AG04450 (cell line): ENCODE data around the gene ATL1. TPM values are rescaled to one million over a fixed set of nuclear protein-coding genes. Genes with fewer than 3 reads are reported as not detected.

Source experiments
- CTCF ChIA-PET: fragments of 300-600, 350-600 bp; formaldehyde crosslinking; extraction: SDS; loops from one replicate; lab custom pipeline; 2022; ENCODE audit warnings: antibody characterized with exemption, inconsistent platforms; lab: Charles Lee
- POLR2A ChIA-PET: fragments of 350-600 bp; formaldehyde crosslinking; extraction: SDS; loops from one replicate; lab custom pipeline; 2021; ENCODE audit warnings: antibody characterized with exemption, inconsistent platforms; lab: Yijun Ruan, JAX
- DNase-seq: peaks from one replicate; pipeline ENCODE4 v3.0.0-alpha.2; 2011; ENCODE audit warnings: low read depth, low spot score
- H3K27ac ChIP-seq: one replicate; pipeline ENCODE4 v1.5.1; 2012; ENCODE audit warnings: low read depth, low read length, control low read depth
- H3K27me3 ChIP-seq: one replicate; pipeline ENCODE4 v1.6.0; 2012; ENCODE audit warnings: low read length; ENCODE audit not compliant: control insufficient read depth, insufficient read depth
- H3K4me3 ChIP-seq: 2 replicates; pipeline ENCODE4 v1.5.1; 2011; ENCODE audit warnings: mild to moderate bottlenecking, low read depth, low read length, control low read depth
- H3K9me3 ChIP-seq: 2 replicates; pipeline ENCODE4 v1.5.1; 2012; ENCODE audit warnings: low read length; ENCODE audit not compliant: control insufficient read depth, insufficient read depth
- polyA plus RNA-seq: library from polyadenylated mRNA; depleted of rRNA; stranded (reverse); fragments of >200 nt; gene quantifications from 2 replicates; pipeline ENCODE4 v1.2.3, GENCODE V29; 2011
- TF ChIP-seq, protein P1 (sequence below): IDR thresholded peaks from 2 replicates; pipeline ENCODE4 v1.5.1; 2011; ENCODE audit warnings: low read depth, low read length, control low read depth, inconsistent platforms

ATL1 gene
- polyA plus RNA-seq, 1 experiment = 11.5 TPM

DNA sequence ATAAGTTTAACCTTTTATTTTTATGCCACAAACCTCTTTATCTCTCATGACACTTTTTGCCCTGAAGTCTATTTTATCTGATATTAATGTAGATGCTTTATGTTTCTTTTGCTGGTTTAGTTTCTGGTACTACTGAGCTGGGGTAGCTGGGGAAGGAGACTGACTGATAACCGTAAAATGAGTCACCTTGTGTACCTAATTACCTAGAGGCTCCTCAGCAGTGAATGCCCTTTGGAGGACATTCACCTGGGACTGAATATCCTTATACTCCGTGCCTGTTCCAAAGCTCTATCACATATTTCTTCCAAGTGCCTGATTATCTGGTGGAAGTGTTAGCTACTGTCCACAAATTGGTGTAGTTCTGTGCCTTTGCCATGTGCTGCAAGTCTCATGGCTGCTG, 13.9 kb downstream of the ATL1 start:
- TF ChIP-seq, protein P1, sequence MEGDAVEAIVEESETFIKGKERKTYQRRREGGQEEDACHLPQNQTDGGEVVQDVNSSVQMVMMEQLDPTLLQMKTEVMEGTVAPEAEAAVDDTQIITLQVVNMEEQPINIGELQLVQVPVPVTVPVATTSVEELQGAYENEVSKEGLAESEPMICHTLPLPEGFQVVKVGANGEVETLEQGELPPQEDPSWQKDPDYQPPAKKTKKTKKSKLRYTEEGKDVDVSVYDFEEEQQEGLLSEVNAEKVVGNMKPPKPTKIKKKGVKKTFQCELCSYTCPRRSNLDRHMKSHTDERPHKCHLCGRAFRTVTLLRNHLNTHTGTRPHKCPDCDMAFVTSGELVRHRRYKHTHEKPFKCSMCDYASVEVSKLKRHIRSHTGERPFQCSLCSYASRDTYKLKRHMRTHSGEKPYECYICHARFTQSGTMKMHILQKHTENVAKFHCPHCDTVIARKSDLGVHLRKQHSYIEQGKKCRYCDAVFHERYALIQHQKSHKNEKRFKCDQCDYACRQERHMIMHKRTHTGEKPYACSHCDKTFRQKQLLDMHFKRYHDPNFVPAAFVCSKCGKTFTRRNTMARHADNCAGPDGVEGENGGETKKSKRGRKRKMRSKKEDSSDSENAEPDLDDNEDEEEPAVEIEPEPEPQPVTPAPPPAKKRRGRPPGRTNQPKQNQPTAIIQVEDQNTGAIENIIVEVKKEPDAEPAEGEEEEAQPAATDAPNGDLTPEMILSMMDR = no peak
- no peak overlapping the region for H3K27ac ChIP-seq
- POLR2A ChIA-PET = no interaction called here
- DNase-seq = no peak
- no peak overlapping the region for H3K4me3 ChIP-seq
- CTCF ChIA-PET = interaction anchor here (0.9 kb wide), 1 partner anchor 287 kb away, joined by 5 read pairs; no protein-coding TSS in a partner anchor
- H3K27me3 ChIP-seq = no peaks in the 10 kb centered on the region
- peaks cover 5% of the 10 kb centered on the region; the same call in 1 of the 2 replicates for H3K9me3 ChIP-seq

GRCh38 chr14:50575769-50576168, 15.8 kb downstream of the ATL1 start:
- ChIA-PET CTCF (no interaction called here), POLR2A (no interaction called here)
- no peak for DNase-seq
- Histone ChIP-seq H3K27me3 (no peaks in the 10 kb centered on the region), H3K4me3 (no peak overlapping the region), H3K9me3 (no peaks in the 10 kb centered on the region; the same call in 1 of the 2 replicates), H3K27ac (no peak overlapping the region)
- TF ChIP-seq, protein P1 = no peak

DNA sequence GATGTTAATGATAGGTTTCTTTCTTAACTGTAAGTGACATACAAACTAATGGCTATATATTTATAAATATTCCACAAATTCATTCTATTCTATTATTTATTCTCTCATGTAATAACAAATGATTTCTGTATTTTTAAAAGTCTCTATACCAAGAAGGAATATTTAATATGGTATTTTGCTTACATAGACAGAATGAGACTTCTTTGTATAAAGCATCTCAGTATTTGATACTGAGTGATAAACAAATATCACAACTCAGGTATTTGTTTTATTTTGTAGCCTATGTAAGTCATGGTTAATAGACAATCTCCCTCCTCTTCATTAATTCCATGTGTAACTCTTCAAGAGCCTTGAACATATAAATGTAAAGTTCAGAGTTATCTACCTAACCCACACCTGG, 18.0 kb downstream of the ATL1 start:
- no peak overlapping the region for H3K4me3 ChIP-seq
- POLR2A ChIA-PET = no interaction called here
- H3K27me3 ChIP-seq = no peaks in the 10 kb centered on the region
- TF ChIP-seq, protein P1 = no peak
- CTCF ChIA-PET = no interaction called here
- H3K27ac ChIP-seq = no peak overlapping the region
- no peak for DNase-seq
- no peaks in the 10 kb centered on the region for H3K9me3 ChIP-seq

DNA sequence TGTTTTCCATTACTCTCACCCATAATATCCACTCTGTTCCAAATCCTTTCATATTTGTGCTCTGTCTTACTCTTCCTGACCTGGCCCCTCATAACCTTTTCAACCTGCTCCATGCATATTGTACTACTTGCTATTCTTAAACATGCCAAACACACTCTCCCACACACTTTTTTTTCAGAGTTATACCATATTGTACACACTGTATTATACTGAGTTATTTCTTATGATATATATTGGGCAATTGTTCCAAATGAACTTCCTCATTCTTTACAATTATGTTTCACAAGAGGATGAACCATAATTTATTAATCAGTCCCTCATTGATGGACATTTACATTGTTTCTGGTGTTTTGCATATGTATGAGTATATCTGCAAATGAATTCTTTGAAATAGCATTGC, 18.5 kb downstream of the ATL1 start:
- ChIA-PET POLR2A (no interaction called here), CTCF (no interaction called here)
- Histone ChIP-seq H3K27ac (no peak overlapping the region), H3K4me3 (no peak overlapping the region), H3K27me3 (no peaks in the 10 kb centered on the region), H3K9me3 (no peaks in the 10 kb centered on the region)
- no peak for DNase-seq
- TF ChIP-seq, protein P1 = no peak

GRCh38 chr14:50590464-50590863, 30.5 kb downstream of the ATL1 start:
- Histone ChIP-seq H3K27me3 (no peaks in the 10 kb centered on the region), H3K4me3 (no peak overlapping the region), H3K27ac (no peak overlapping the region), H3K9me3 (no peaks in the 10 kb centered on the region)
- TF ChIP-seq, protein P1 = no peak
- ChIA-PET CTCF (no interaction called here), POLR2A (no interaction called here)
- DNase-seq = no peak
